IMR-90 (cell line): Measurements from ENCODE around the gene AUTS2. TPM values are rescaled to one million over a fixed set of nuclear protein-coding genes. Genes with fewer than 3 reads are reported as not detected.

Experiments
- ATAC-seq: fragments of 200-7000 bp; cut with Tn5 transposase; 2 replicates; pipeline ENCODE4 v1.9.1; 2020; ENCODE audit warnings: low read depth, mild to moderate bottlenecking, moderate library complexity
- BruUV-seq: library from RNA; stranded (reverse); fragments of 400-500 nt; replicated peaks from 2 replicates; lab custom pipeline; 2021; lab: Mats Ljungman, UMichigan
- CTCF ChIA-PET: fragments of 300-600 bp; formaldehyde crosslinking; extraction: SDS; loops from one replicate; lab custom pipeline; 2021; ENCODE audit warnings: antibody characterized with exemption; lab: Yijun Ruan, JAX
- POLR2A ChIA-PET: fragments of 300-600 bp; sonication (Branson Sonifier 250); formaldehyde crosslinking; loops from one replicate; lab custom pipeline; 2022; ENCODE audit warnings: antibody characterized with exemption; ENCODE audit not compliant: unreplicated experiment; lab: Charles Lee
- DNase-seq: peaks from one replicate; pipeline ENCODE4 v3.0.0; 2013
- H2AFZ ChIP-seq: replicated peaks from 2 replicates; pipeline ENCODE3; 2013; ENCODE audit warnings: low read length, mild to moderate bottlenecking; ENCODE audit not compliant: poor library complexity
- H2AK5ac ChIP-seq: 2 replicates; pipeline ENCODE4 v1.6.1; 2013; ENCODE audit warnings: low read depth, low read length, inconsistent platforms
- H2AK9ac ChIP-seq: replicated peaks from 2 replicates; pipeline ENCODE3; 2013; ENCODE audit warnings: mild to moderate bottlenecking, low read depth, low read length, moderate library complexity; ENCODE audit not compliant: poor library complexity
- H2BK120ac ChIP-seq: 2 replicates; pipeline ENCODE4 v1.6.1; 2013; ENCODE audit warnings: low read depth, low read length, inconsistent platforms
- H2BK15ac ChIP-seq: 3 replicates; pipeline ENCODE4 v1.6.1; 2013; ENCODE audit warnings: low read depth, low read length, inconsistent platforms
- H2BK20ac ChIP-seq: 2 replicates; pipeline ENCODE4 v1.6.1; 2013; ENCODE audit warnings: low read depth, mild to moderate bottlenecking, inconsistent platforms, low read length, moderate library complexity
- H2BK5ac ChIP-seq: 2 replicates; pipeline ENCODE4 v1.6.1; 2013; ENCODE audit warnings: mild to moderate bottlenecking, low read depth, low read length, inconsistent platforms; ENCODE audit not compliant: poor library complexity, severe bottlenecking
- H3K14ac ChIP-seq: replicated peaks from 2 replicates; pipeline ENCODE4 v1.6.1; 2013; ENCODE audit warnings: low read depth, low read length, inconsistent platforms
- H3K18ac ChIP-seq: 2 replicates; pipeline ENCODE4 v1.6.1; 2013; ENCODE audit warnings: low read depth, low read length, control low read depth
- H3K23ac ChIP-seq: 2 replicates; pipeline ENCODE4 v1.6.1; 2013; ENCODE audit warnings: low read depth, low read length, inconsistent platforms
- H3K27ac ChIP-seq: 2 replicates; pipeline ENCODE4 v1.5.1; 2013; ENCODE audit warnings: mild to moderate bottlenecking, control low read depth, low read length; ENCODE audit not compliant: insufficient read depth
- H3K27me3 ChIP-seq: 2 replicates; pipeline ENCODE4 v1.6.1; 2013; ENCODE audit warnings: low read length; ENCODE audit not compliant: control insufficient read depth, insufficient read depth
- H3K36me3 ChIP-seq: 2 replicates; pipeline ENCODE4 v1.6.1; 2013; ENCODE audit warnings: low read length, mixed read lengths; ENCODE audit not compliant: control insufficient read depth, insufficient read depth
- H3K4ac ChIP-seq: 2 replicates; pipeline ENCODE4 v1.6.1; 2013; ENCODE audit warnings: low read depth, low read length, inconsistent platforms
- H3K4me1 ChIP-seq: 2 replicates; pipeline ENCODE4 v1.6.1; 2013; ENCODE audit warnings: low read length, mixed read lengths; ENCODE audit not compliant: control insufficient read depth, insufficient read depth
- H3K4me2 ChIP-seq: 2 replicates; pipeline ENCODE4 v1.6.1; 2013; ENCODE audit warnings: low read depth, mild to moderate bottlenecking, control low read depth, low read length, moderate library complexity
- H3K4me3 ChIP-seq: 2 replicates; pipeline ENCODE4 v1.5.1; 2013; ENCODE audit warnings: low read depth, mild to moderate bottlenecking, control low read depth, low read length, moderate library complexity; ENCODE audit not compliant: insufficient read depth
- H3K56ac ChIP-seq: 2 replicates; pipeline ENCODE4 v1.6.1; 2013; ENCODE audit warnings: low read length, inconsistent platforms; ENCODE audit not compliant: insufficient read depth; ENCODE audit errors: extremely low read depth
- H3K79me1 ChIP-seq, 2 experiments: 2 replicates each; pipeline ENCODE4 v1.6.1; 2013; ENCODE audit warnings: low read length in 2 of 2, inconsistent platforms in 1 of 2, low read depth in 1 of 2
- H3K9ac ChIP-seq: 2 replicates; pipeline ENCODE4 v1.6.1; 2013; ENCODE audit warnings: low read depth, low read length, control low read depth
- H3K9me1 ChIP-seq: 2 replicates; pipeline ENCODE4 v1.6.1; 2013; ENCODE audit warnings: low read length, inconsistent platforms; ENCODE audit not compliant: insufficient read depth
- H3K9me3 ChIP-seq: 2 replicates; pipeline ENCODE4 v1.6.1; 2013; ENCODE audit warnings: low read length; ENCODE audit not compliant: control insufficient read depth, insufficient read depth
- H4K20me1 ChIP-seq: 2 replicates; pipeline ENCODE4 v1.6.1; 2013; ENCODE audit warnings: low read length, inconsistent platforms; ENCODE audit not compliant: insufficient read depth
- H4K5ac ChIP-seq: 2 replicates; pipeline ENCODE4 v1.6.1; 2013; ENCODE audit warnings: mild to moderate bottlenecking, low read depth, low read length, control low read depth
- H4K8ac ChIP-seq, 2 experiments: 2 replicates each; pipeline ENCODE4 v1.6.1; 2013; ENCODE audit warnings: low read depth in 2 of 2, low read length in 2 of 2, control low read depth in 1 of 2, inconsistent platforms in 1 of 2
- H4K91ac ChIP-seq: 2 replicates; pipeline ENCODE4 v1.6.1; 2013; ENCODE audit warnings: low read depth, low read length, inconsistent platforms; ENCODE audit not compliant: insufficient read depth
- BHLHE40 ChIP-seq: fragments of 150-350 bp; IDR thresholded peaks from 2 replicates; pipeline ENCODE4 v1.6.1; 2016; ENCODE audit warnings: mild to moderate bottlenecking, low read depth, low read length
- CEBPB ChIP-seq: IDR thresholded peaks from 2 replicates; pipeline ENCODE4 v1.6.1; 2012; ENCODE audit warnings: low read depth, low read length, improper control_type of control experiment
- CHD1 ChIP-seq: IDR thresholded peaks from 2 replicates; pipeline ENCODE4 v1.6.1; 2012; ENCODE audit warnings: low read depth, low read length, improper control_type of control experiment
- FOS ChIP-seq: fragments of 150-350 bp; IDR thresholded peaks from 2 replicates; pipeline ENCODE4 v1.6.1; 2016; ENCODE audit warnings: low read depth, low read length
- MAFK ChIP-seq: IDR thresholded peaks from 2 replicates; pipeline ENCODE4 v1.6.1; 2012; ENCODE audit warnings: low read depth, low read length, improper control_type of control experiment
- MAZ ChIP-seq: IDR thresholded peaks from 2 replicates; pipeline ENCODE4 v1.6.1; 2012; ENCODE audit warnings: low read depth, mild to moderate bottlenecking, low read length, improper control_type of control experiment, moderate library complexity, borderline replicate concordance
- MXI1 ChIP-seq: IDR thresholded peaks from 2 replicates; pipeline ENCODE4 v1.6.1; 2012; ENCODE audit warnings: low read depth, mild to moderate bottlenecking, low read length, moderate library complexity, borderline replicate concordance
- NFE2L2 ChIP-seq: fragments of 150-350 bp; IDR thresholded peaks from 2 replicates; pipeline ENCODE4 v1.6.1; 2016; ENCODE audit warnings: low read depth, mild to moderate bottlenecking, low read length
- POLR2A ChIP-seq: IDR thresholded peaks from 2 replicates; pipeline ENCODE4 v1.6.1; 2012; ENCODE audit warnings: mild to moderate bottlenecking, low read depth, low read length
- RAD21 ChIP-seq: IDR thresholded peaks from 2 replicates; pipeline ENCODE4 v1.6.1; 2012; ENCODE audit warnings: low read length, improper control_type of control experiment
- RCOR1 ChIP-seq: IDR thresholded peaks from 2 replicates; pipeline ENCODE4 v1.6.1; 2012; ENCODE audit warnings: mild to moderate bottlenecking, low read length, improper control_type of control experiment; ENCODE audit not compliant: insufficient replicate concordance
- RFX5 ChIP-seq: IDR thresholded peaks from 2 replicates; pipeline ENCODE4 v1.8.0; 2012; ENCODE audit warnings: low read depth, mild to moderate bottlenecking, low read length, moderate library complexity
- SMC3 ChIP-seq: fragments of 150-350 bp; IDR thresholded peaks from 2 replicates; pipeline ENCODE4 v1.6.1; 2016; ENCODE audit warnings: low read depth, mild to moderate bottlenecking, antibody characterized with exemption, low read length, moderate library complexity
- WGBS, 2 experiments: methylation state at CpG; one replicate each; pipeline versions ENCODE4 v1.1.5 to v1.1.7; 2013; ENCODE audit warnings: missing lambda C conversion rate in 2 of 2; ENCODE audit not compliant: insufficient read length in 1 of 2; ENCODE audit errors: extremely low coverage in 2 of 2; 5-methylcytosine and 5-hydroxymethylcytosine counted together
- dilution Hi-C: fragments of 300-500 bp; cut with HindIII; formaldehyde crosslinking; loops from one replicate; pipeline ENCODE4 v1.14.3; 2018; ENCODE audit warnings: low sequenced_read_pairs; ENCODE audit not compliant: unreplicated experiment
- in situ Hi-C: fragments of 300-500 bp; cut with MboI; formaldehyde crosslinking; loops from 3 replicates; pipeline ENCODE4 v1.14.3; 2019; ENCODE audit warnings: low sequenced_read_pairs, inconsistent platforms, mixed read lengths
- intact Hi-C: fragments of 100-400 bp; cut with micrococcal nuclease; formaldehyde crosslinking; loops from 2 replicates; pipeline ENCODE4 v1.10.0; 2022
- polyA plus RNA-seq, 3 experiments: library from polyadenylated mRNA; depleted of rRNA; stranded (reverse); fragments of >200 nt; gene quantifications; 2 replicates each; pipeline ENCODE4 v1.2.3, GENCODE V29; 2012; ENCODE audit warnings: low replicate concordance in 1 of 3
- total RNA-seq: library from RNA; depleted of rRNA; stranded (reverse); fragments of >200 nt; gene quantifications from 2 replicates; pipeline ENCODE4 v1.2.3, GENCODE V29; 2012
- TF ChIP-seq, protein P1 (sequence below): fragments of 150-350 bp; IDR thresholded peaks from 2 replicates; pipeline ENCODE4 v1.6.1; 2017; ENCODE audit warnings: mild to moderate bottlenecking, antibody characterized with exemption, low read length, low read depth
- TF ChIP-seq, protein P2 (sequence below): fragments of 150-350 bp; IDR thresholded peaks from 2 replicates; pipeline ENCODE4 v1.6.1; 2016; ENCODE audit warnings: low read depth, mild to moderate bottlenecking, low read length, moderate library complexity, borderline replicate concordance
- TF ChIP-seq, protein P3 (sequence below): conservative IDR thresholded peaks from 2 replicates; pipeline ENCODE4 v1.5.1; 2012; ENCODE audit warnings: mild to moderate bottlenecking, low read depth, low read length, improper control_type of control experiment

AUTS2 gene
- total and polyA plus RNA-seq, 2 of the 4 experiments (the other 2 are of a cell fraction), result 0.90 to 3.0 TPM

DNA sequence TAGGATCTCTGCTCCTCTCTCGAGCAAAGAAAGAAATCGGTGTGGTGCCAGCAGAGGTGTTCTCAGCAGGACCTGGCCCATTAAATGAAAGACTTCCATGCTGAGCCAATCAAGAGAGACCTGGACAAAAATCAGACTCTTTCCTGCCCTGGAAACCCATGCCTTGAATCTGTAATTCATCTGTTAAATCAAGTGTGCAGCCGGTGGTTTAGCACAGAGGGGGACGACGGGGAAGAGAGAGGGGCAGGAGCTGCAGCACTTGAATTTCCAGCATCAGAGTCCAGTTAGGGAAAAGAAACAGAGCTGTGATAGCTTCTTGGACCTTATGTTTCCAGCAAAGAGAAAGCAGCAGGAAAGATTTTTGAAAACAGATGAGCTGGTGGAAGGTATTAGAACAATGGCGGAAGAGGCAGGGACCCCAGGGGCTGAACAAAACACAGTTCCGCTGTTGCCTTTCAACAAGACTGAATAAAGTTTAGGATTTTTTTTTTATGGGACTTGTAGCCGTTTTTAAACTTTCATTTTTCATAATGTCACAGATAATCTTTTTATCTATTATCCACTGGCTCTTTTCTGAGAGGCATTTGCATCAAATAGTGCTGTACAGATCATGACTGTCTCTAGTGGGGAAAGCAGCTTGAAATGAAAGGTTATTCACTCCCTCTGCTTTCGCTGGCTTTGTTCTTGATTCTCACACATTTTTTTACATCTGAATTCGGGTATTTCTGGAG lies 990.1 kb downstream of the AUTS2 start:
- in situ Hi-C loops, result no loop called here

More for the DNA sequence above, 990.1 kb downstream of the AUTS2 start:
- Histone ChIP-seq H3K36me3 (no peaks in the 10 kb centered on the region), H3K18ac (no peak overlapping the region), H3K4me1 (no peaks in the 10 kb centered on the region), H3K4ac (no peak overlapping the region), H4K8ac (no peak overlapping the region), H3K4me3 (no peak overlapping the region), H3K23ac (no peak overlapping the region), H3K9me3 (no peaks in the 10 kb centered on the region), H2BK15ac (no peak overlapping the region), H3K27me3 (no peaks in the 10 kb centered on the region), H2AK5ac (no peak overlapping the region), H4K5ac (no peak overlapping the region), H3K14ac (no peak overlapping the region), H2AK9ac (no peak overlapping the region), H3K9ac (no peak overlapping the region), H2BK20ac (no peak overlapping the region), H3K4me2 (no peak overlapping the region), H4K91ac (no peak overlapping the region), H3K56ac (no peak overlapping the region), H2BK120ac (no peak overlapping the region), H2AFZ (no peak overlapping the region), H3K27ac (no peak overlapping the region), H3K79me1 (no peaks in the 10 kb centered on the region), H2BK5ac (no peak overlapping the region), H3K9me1 (no peaks in the 10 kb centered on the region), H4K20me1 (no peaks in the 10 kb centered on the region)
- CTCF ChIA-PET, result no interaction called here
- DNase-seq (no peak), ATAC-seq (no peak)
- intact Hi-C loops, result no loop called here
- no peak for TF ChIP-seq RAD21
- TF ChIP-seq, protein P1, sequence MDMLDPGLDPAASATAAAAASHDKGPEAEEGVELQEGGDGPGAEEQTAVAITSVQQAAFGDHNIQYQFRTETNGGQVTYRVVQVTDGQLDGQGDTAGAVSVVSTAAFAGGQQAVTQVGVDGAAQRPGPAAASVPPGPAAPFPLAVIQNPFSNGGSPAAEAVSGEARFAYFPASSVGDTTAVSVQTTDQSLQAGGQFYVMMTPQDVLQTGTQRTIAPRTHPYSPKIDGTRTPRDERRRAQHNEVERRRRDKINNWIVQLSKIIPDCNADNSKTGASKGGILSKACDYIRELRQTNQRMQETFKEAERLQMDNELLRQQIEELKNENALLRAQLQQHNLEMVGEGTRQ, result no peak
- TF ChIP-seq SMC3, result no peak
- TF ChIP-seq MAFK, result no peak
- no peak for TF ChIP-seq POLR2A
- TF ChIP-seq BHLHE40, result no peak
- no peak for TF ChIP-seq CEBPB
- TF ChIP-seq NFE2L2, result no peak
- TF ChIP-seq MAZ, result no peak
- TF ChIP-seq MXI1, result no peak
- TF ChIP-seq, protein P2, sequence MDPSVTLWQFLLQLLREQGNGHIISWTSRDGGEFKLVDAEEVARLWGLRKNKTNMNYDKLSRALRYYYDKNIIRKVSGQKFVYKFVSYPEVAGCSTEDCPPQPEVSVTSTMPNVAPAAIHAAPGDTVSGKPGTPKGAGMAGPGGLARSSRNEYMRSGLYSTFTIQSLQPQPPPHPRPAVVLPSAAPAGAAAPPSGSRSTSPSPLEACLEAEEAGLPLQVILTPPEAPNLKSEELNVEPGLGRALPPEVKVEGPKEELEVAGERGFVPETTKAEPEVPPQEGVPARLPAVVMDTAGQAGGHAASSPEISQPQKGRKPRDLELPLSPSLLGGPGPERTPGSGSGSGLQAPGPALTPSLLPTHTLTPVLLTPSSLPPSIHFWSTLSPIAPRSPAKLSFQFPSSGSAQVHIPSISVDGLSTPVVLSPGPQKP, result no peak
- TF ChIP-seq RFX5, result no peak
- no peak for TF ChIP-seq CHD1
- TF ChIP-seq, protein P3, sequence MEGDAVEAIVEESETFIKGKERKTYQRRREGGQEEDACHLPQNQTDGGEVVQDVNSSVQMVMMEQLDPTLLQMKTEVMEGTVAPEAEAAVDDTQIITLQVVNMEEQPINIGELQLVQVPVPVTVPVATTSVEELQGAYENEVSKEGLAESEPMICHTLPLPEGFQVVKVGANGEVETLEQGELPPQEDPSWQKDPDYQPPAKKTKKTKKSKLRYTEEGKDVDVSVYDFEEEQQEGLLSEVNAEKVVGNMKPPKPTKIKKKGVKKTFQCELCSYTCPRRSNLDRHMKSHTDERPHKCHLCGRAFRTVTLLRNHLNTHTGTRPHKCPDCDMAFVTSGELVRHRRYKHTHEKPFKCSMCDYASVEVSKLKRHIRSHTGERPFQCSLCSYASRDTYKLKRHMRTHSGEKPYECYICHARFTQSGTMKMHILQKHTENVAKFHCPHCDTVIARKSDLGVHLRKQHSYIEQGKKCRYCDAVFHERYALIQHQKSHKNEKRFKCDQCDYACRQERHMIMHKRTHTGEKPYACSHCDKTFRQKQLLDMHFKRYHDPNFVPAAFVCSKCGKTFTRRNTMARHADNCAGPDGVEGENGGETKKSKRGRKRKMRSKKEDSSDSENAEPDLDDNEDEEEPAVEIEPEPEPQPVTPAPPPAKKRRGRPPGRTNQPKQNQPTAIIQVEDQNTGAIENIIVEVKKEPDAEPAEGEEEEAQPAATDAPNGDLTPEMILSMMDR, result no peak
- TF ChIP-seq FOS, result no peak
- no peak for TF ChIP-seq RCOR1
- BruUV-seq, result no TSS peak
- POLR2A ChIA-PET, result no interaction called here
- dilution Hi-C loops, result no loop called here
- 80% methylated on average over 2 of the region's 10 CpGs; no CpG with 5 or more reads in 1 of the 2 experiments for WGBS, 2 experiments
